ENCODE measurements around the gene VEZT.

DNA sequence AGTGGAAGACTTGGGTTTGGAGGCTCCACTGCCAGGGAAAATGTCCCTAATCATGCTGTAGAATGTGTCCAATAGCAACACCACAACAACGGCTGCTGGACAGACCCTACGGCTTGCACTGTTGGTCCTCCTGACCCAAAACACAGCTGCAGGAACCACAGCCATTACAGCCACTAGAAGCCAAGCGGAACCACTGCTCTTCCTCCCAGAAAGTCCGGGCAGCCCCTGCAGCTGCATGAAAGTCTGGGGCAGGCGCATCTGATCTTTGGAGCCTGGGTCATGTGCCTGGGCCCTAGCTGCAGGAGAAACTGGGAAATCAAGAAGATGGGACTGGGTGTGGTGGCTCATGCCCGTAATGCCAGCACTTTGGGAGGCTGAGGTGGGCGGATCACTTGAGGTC is 131.7 kb downstream of the VEZT start:
- TF ChIP-seq TCF7L2 (IDR thresholded peaks at IDR 0.05; ENCODE audit: borderline replicate concordance, extremely low read depth, insufficient read depth, insufficient read length) = no peak
- no peak for TF ChIP-seq YY1 (IDR thresholded peaks at IDR 0.05; ENCODE audit: extremely low read depth, insufficient replicate concordance, low read depth, low read length)

Measured in HCT116 (cell line).